Endometrium (tissue), 2 donors: Measurements from ENCODE around the gene TLE1.
"Not testable (repeated sequence)": the region's sequence is repeated elsewhere in the genome, so short reads cannot be mapped to it uniquely, and the experiment has no call there.

ENCODE experiments used
- FAIRE-seq: peaks from 2 replicates; lab custom pipeline; 2012; peaks lifted over from hg19 to GRCh38; lab: Jason Lieb, UNC
- donor health status: control.
- donor health status: control.

The TLE1 gene

DNA sequence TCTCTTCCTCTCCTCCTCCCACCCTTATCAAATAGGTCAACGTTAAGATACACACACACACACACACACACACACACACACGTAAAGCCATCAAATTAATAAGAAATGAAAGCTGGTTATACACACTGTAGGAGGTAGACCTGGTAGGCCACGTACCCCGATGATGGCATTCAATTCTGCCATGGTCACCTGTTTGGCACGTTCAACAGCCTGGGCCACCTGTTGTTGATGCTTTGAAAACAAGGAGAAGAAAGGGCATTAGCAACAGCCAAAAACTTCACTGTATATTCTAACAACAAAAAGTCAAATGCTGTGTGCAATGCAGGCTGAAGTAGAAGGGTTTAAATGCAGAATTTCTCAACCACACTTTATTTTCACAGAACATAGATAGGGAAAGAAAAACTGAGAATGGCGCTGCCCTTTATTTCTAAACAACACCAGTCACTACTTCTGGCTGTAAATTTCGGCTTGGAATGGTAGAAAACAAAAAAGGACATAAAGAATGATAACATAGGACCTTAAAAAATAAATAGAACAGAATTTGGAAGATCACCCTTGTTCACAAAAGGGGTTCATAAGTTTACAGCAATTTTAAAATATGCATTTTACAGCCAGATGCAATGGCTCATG lies 37.2 kb downstream of the TLE1 start:
- FAIRE-seq: no peak

DNA sequence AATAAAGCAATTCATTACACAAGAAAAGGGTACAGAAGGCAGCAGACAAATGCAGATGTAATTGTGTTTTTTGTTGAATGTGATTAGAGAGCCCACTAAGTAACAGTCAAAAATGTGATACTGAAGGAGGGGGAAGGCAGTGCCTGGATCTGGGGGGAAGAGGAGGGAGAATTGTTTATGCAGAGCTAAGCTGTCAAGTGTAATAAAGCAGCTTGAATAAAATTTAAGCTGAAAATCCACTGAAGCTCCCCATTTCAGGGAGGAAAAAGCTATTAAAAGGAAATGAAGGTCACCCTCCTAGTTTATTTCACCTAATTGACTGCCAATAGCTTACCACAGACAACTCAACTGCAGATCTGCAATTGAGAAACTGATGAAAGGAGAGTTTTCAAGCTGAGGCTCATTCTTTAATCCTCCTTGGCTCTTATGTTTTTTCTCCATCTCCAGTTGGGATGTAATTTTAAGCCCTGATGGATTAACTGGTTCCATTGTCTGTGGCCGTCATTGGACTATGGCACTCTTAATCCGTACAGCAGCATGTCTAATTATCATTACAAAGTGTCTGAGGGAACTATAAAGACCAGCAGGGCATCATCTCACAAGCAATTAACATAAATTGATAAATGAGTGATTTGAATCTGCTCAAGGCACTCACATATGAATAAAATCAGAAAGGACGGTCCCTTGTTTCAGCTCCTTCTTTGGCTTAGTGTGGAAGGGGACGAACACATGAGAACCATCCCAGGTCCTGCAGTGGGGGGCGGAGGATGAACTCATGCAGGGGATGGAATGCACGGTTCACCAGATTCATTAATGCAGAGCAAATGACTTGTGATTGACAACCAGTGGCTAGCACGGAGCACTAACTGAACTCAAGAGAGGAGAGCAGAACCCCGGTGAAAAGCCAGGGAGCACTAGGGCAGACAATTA lies 38.5 kb downstream of the TLE1 start:
- no peak for FAIRE-seq

GRCh38 chr9:81649475-81650240 lies 39.7 kb downstream of the TLE1 start:
- no peak for FAIRE-seq

DNA sequence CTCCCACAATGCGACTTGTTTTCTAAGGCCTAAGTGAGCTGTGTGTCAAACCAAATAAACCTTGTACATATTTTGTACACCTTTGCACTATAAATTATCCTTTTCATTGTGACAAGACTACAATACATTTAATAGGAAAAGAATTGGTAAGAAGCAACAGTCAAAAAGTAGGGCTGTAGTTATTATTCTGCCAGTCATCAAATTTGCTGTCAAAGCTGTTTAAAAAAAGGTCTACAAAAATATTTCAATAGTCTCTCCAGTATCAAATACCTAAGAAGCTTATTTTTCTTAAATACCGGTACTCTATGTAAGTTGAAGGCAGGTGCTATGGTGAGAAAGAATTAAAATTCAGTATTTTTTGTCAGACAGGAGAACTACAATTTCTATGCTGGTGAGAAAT lies 40.5 kb downstream of the TLE1 start:
- no peak for FAIRE-seq

DNA sequence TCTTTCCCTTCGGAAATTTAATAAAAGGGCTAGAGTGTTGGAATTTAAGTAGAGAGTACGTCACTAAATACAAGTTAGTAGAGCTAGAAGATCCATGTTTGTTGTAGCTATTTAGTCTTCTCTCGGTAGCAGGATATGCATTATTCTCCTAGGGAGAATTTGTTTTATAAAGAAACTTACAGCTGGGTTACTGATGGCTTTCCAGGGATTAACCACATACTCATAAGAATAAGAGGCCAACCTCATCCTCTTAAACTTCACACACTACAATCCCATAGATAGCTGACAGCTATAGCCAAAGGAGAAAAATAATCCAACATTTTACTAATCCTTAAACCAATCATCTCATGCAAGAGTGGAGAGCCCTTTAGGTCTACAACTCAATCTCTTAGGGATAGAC lies 43.0 kb downstream of the TLE1 start:
- no peak for FAIRE-seq

DNA sequence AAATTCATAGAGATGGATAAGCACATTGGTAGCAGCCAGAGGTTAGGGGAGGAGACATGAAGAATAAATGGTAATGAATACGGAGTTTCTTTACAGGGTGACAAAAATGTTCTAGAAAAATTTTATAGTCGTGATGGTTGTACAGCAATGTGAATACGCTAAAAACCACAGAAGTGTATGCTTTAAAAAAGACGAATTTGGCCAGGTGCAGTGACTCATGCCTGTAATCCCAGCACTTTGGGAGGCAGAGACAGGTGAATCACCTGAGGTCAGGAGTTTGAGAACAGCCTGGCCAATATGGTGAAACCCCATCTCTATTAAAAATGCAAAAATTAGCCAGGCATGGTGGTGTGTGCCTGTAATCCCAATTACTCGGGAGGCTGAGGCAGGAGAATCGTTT lies 44.8 kb downstream of the TLE1 start:
- FAIRE-seq: not testable (repeated sequence)

DNA sequence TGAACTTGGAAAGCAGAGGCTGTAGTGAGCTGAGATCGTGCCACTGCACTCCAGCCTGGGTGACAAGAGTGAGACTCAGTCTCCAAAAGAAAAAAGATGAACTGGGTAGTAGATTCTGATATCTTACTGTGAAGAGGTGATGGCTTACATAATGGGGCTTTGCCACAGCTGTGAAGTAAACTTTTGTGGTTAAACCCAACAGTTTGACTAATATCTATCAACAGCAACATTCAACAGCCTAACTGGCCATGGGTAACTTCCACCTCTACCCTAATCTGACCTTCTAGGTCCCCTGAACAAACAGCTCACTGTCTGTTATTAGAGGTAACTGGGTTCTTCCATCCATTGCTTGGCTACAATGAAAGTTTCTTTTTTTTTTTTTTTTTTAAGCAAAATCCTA lies 52.1 kb downstream of the TLE1 start:
- no peak for FAIRE-seq

- FAIRE-seq: no peak
These were observed 53.1 kb downstream of the TLE1 start for GRCh38 chr9:81636255-81636599.

DNA sequence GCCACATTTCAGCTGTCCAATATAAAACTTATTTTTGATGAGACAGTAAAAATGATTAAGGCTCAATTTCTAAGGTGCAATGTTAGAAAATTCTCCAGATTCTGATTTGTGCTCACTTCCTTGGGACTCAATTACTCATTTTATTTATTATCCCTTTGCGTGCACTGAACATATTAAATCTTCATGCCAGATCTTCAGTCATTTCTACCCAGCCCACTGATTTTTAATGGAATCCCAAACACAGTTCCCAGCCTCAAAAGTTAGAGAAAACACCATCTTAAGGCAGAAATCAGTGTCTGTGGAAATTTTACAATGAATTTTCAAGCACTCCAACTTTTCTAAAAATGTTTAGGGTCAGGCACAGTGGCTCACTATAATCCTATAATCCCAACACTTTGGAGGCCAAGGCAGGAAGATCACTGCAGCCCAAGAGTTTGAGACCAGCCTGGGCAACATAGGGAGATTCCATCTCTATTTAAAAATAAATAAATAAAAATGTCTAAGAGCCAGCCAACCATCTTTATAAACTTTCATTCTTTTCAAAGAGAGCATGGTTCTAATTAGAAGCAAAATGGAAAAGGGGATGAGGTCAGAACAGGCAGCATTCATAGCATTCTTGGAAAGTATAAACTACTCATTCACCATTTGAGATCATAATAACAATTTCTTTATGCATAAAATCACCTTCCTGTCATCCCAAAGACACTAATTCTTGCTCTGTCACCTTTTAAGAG lies 53.7 kb downstream of the TLE1 start:
- FAIRE-seq: peak; percentile 12

DNA sequence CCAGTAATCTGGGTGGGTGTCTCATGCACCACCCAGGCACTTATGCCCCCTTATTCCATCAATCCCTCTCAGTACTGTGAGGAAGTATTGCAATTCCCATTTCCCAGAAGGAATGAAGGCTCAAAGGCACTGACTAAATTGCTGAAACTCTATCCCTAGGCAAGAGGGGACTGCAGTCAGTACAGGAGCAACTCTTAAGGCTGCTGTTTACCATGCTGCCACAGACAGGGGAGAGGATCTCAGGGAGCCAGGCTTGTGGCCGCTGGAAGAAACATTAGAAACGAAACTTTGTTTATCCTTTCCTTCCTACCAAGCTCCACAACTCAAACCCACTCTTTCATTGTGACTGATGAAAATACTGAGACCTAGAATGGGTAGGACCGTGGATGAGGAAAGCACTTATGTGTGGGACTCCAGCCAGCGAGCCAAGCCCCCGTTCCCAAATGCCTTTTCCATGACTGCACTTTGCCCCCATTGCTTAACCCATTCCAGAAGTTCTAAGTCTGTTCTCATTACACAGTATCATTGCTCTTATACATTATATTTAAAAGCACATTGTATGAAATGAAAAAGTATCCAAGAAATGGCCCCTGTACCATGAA lies 54.3 kb downstream of the TLE1 start:
- no peak for FAIRE-seq

- no peak for FAIRE-seq
These were observed 55.1 kb downstream of the TLE1 start for GRCh38 chr9:81633952-81634854.

DNA sequence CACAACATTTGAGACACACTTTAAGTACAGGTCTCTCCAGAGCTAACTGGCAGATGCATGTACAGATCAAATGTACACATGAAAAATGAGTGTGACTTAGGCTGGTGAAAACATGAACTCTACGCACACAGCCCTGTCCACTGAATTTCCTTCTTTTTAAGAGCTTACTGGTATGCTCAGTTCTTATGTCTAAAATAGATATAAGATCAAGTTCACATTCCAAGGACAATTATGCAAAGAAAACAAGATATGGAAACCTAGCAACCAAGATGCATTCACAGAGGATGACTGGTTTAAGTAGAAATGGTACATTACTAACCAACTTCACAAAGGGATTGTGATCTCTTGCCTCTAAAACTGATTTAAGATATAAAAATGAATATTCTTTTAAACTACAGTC lies 56.7 kb downstream of the TLE1 start:
- no peak for FAIRE-seq

GRCh38 chr9:81631218-81631745 lies 58.1 kb downstream of the TLE1 start:
- no peak for FAIRE-seq

DNA sequence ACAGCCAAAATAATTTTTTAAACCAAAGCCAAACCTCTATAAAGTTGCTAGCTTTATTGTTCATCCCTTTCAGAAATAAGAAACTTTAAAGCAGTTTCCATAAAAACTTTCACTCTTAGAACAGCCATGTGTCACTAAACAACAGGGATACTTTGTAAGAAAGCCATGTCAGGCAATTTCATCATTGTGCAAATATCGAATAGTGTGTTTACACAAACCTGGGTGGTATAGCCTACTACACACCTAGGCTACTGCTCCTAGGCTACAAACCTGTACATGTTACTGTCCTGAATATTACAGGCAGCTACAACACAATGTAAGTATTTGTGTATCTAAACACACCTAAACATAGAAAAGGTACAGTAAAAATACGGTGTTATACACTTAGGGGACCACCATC lies 59.9 kb downstream of the TLE1 start:
- FAIRE-seq: no peak

DNA sequence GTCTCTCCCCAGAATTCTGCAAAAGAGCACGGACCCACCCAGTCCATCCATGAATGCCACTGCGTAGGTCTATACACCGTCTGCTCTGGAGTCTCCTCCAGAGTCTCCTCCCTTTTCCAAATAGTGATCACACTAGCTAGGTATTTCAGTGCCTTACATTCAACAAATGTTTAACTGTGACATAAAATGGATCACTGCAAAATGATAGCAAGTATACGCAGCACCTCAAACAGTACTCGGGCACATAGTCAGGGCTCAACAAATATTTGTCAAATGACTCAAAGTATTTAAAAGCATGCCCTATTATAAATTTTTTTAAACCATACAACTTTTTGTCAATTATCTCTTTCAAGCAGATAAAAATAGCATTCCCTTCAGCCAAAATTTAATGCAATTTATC lies 60.5 kb downstream of the TLE1 start:
- no peak for FAIRE-seq

GRCh38 chr9:81627481-81627880 lies 61.9 kb downstream of the TLE1 start:
- FAIRE-seq: no peak

DNA sequence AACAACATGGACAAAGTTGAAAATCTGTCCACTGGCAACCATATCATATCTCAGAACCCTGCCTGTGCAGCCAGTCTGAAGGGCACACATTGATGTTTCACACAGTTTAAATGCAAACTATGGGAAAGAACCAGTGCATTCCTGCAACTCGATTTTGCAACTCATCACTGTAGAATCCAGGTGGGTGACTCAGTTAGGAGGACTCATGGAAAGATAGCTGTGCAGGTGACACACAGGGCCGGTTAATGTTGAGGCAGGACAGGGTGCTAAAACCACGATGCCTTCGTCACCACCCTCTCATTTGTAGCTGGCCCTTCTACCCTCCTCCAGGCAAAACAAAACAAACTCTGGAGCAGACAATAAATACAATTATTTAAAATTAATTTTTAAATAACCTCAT lies 62.8 kb downstream of the TLE1 start:
- no peak for FAIRE-seq

- FAIRE-seq: no peak
These were observed 63.4 kb downstream of the TLE1 start for GRCh38 chr9:81625969-81626368.

- FAIRE-seq: no peak
These were observed 65.6 kb downstream of the TLE1 start for GRCh38 chr9:81623778-81624177.

DNA sequence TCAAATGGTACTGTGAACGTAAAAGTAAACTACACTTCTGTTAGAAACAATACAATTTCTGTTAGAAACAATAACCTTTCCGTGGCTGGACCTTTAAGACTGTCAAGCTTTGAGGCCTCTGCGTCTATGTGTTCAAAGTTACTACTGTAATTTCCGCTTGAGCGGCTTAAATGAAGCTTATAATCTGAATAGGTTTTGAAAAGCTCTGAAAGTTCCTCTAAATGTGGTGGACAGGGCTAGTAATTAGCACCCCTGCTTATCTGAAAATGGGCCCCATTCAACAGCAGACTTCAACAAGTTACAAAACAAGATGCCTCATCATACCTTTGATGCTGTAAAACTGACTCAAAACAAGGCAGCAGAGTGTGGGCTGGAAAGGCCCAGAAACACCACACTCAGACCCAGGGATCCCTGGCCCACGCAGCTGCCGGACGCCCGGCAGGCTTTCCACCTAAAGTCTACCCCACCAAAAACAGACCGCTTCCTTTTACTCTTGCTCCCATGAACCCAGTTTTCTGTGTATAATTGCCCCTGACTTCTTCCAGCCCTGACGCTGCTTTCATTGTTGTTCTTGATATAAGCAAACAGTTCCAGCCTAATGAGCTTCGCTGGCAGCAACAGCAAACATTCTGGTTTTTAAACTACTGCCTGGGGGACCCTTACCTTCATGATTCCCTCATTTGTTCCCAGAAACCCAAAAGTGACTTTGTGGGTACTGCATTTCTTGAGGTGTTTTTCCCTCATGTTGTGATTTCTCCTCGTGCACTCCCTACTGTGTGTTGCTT lies 66.7 kb downstream of the TLE1 start:
- no peak for FAIRE-seq
